ENCODE data around the gene TMEM117.

Gene TMEM117

DNA sequence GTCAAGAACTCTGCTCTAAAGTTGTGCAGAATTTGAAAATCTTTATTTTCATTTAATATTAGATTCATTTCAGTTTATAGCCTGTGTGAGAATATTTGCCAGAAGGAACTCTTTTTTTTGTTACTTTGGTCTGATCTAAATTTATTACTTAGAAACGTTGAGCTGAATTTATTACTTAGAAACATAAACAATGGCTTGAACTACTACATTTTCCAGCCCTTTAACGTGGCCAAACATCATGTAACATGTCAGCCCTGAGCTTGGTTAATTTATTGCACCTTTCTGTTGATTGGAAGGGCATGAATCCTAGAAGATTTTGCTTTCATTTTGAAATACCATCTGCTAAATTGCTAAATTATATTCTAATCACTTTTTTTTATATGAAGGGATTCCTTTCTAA, 241.4 kb downstream of the TMEM117 start:
- Histone ChIP-seq H3K9me3 (no peaks in the 10 kb centered on the region), H3K27me3 (no peaks in the 10 kb centered on the region), H3K36me3 (no peaks in the 10 kb centered on the region), H3K4me1 (ENCODE audit: control insufficient read depth in 1 of 2, insufficient read depth in 1 of 2, low read depth in 1 of 2, low read length in 1 of 2) (no peaks in the 10 kb centered on the region), H3K4me3 (ENCODE audit: low read depth in 1 of 2, low read length in 1 of 2) (no peak overlapping the region), H3K27ac (no peak overlapping the region)
- TF ChIP-seq, protein P1, sequence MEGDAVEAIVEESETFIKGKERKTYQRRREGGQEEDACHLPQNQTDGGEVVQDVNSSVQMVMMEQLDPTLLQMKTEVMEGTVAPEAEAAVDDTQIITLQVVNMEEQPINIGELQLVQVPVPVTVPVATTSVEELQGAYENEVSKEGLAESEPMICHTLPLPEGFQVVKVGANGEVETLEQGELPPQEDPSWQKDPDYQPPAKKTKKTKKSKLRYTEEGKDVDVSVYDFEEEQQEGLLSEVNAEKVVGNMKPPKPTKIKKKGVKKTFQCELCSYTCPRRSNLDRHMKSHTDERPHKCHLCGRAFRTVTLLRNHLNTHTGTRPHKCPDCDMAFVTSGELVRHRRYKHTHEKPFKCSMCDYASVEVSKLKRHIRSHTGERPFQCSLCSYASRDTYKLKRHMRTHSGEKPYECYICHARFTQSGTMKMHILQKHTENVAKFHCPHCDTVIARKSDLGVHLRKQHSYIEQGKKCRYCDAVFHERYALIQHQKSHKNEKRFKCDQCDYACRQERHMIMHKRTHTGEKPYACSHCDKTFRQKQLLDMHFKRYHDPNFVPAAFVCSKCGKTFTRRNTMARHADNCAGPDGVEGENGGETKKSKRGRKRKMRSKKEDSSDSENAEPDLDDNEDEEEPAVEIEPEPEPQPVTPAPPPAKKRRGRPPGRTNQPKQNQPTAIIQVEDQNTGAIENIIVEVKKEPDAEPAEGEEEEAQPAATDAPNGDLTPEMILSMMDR (IDR thresholded peaks at IDR 0.05): no peak

DNA sequence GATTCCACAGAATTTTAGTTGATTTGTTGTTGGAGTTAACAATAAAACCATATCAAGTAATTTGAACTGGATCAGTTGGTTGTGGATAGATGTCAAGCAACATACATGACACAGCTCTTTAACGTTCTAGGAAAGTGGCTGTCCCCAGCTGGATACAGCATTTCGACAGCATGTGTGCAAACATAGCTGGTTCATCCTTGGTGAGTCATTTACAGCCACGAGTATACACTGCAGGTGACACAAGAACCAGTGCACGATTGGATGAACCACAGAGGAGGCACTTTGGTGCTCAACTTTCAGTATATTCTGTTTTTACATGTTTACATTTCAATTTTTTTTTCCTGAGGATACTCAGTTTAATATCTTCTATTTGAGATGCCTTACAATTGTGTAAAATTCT, 242.4 kb downstream of the TMEM117 start:
- TF ChIP-seq, protein P1 (IDR thresholded peaks at IDR 0.05): no peak
- Histone ChIP-seq H3K27ac (no peak overlapping the region), H3K4me1 (ENCODE audit: control insufficient read depth in 1 of 2, insufficient read depth in 1 of 2, low read depth in 1 of 2, low read length in 1 of 2) (no peaks in the 10 kb centered on the region), H3K36me3 (no peaks in the 10 kb centered on the region), H3K4me3 (ENCODE audit: low read depth in 1 of 2, low read length in 1 of 2) (no peak overlapping the region), H3K27me3 (no peaks in the 10 kb centered on the region), H3K9me3 (no peaks in the 10 kb centered on the region)

DNA sequence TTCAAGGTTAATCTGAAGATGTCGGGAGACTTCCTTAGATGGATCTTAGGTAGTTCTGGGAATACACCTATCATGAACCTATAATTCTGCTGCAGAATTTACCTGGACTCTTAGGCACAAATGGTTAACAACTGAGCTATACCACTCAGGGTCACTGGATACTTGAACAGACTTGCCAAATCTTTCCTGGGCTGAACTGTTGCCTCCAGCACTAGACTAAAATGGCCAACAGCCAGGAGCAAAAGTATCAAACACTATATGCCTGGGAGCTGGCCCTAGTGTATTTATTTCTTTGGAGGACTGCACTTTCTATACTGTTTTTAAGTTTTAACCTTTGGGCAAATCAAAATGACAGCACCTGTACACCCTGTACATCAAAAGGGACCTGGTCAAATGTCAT, 252.8 kb downstream of the TMEM117 start:
- Histone ChIP-seq H3K27me3 (no peaks in the 10 kb centered on the region), H3K4me1 (ENCODE audit: control insufficient read depth in 1 of 2, insufficient read depth in 1 of 2, low read depth in 1 of 2, low read length in 1 of 2) (no peaks in the 10 kb centered on the region), H3K4me3 (ENCODE audit: low read depth in 1 of 2, low read length in 1 of 2) (no peak overlapping the region), H3K27ac (no peak overlapping the region), H3K36me3 (no peaks in the 10 kb centered on the region), H3K9me3 (no peaks in the 10 kb centered on the region)
- TF ChIP-seq, protein P1 (IDR thresholded peaks at IDR 0.05): no peak

DNA sequence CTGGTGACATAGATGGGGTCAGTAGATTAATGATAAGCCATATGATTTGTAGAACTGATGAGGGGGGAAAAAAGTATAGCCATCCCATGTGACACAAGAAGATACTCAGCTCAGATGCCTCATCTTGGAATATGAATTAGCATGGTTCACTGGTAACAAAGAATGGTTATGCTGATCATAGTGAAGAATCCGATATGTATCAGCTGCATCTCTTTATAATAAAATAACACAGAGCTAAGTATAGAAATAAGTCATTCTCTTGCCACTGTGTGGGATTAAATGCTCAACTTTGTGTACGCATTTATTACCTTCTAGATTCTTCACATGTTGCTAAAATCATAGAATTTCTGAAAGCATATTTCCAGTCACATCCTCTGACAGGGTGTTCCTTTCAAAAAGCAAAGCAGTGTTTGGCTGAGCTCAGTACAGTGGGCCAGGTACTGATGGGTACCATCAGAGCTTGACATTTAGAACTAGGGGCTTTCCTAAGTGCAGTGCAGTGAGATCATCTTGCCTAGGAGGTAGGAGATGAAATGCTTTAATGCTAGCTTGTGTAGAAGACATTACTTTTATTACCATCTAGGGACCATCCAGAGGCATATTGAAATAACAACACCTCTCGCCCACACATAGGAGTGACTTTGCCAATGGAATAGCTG, 256.2 kb downstream of the TMEM117 start:
- Histone ChIP-seq H3K4me3 (ENCODE audit: low read depth in 1 of 2, low read length in 1 of 2) (no peak overlapping the region), H3K4me1 (ENCODE audit: control insufficient read depth in 1 of 2, insufficient read depth in 1 of 2, low read depth in 1 of 2, low read length in 1 of 2) (no peaks in the 10 kb centered on the region), H3K27ac (no peak overlapping the region), H3K27me3 (no peaks in the 10 kb centered on the region), H3K9me3 (no peaks in the 10 kb centered on the region), H3K36me3 (no peaks in the 10 kb centered on the region)
- TF ChIP-seq, protein P1 (IDR thresholded peaks at IDR 0.05): no peak

DNA sequence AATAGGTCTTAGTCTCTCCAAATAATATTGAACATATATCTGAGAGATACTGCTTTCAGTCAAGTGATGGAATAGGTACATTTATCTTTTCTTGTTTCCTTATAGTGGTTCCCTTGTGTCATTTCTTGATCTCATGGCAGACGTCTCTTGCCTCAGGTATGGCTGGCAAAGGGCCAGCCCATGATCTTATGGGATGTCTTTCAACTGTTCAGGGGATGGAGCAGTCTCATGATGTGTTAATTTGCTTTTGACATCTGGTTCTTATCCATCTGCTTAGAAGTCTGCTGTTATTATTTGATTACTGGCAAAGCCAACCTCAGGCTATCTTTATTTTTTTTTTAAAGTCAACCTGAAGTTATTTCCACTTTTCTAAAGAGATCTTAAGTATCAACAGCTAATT, 262.9 kb downstream of the TMEM117 start:
- no peaks in the 10 kb centered on the region for H3K27me3 ChIP-seq
- no peaks in the 10 kb centered on the region for H3K4me1 ChIP-seq (ENCODE audit: control insufficient read depth in 1 of 2, insufficient read depth in 1 of 2, low read depth in 1 of 2, low read length in 1 of 2)
- no peaks in the 10 kb centered on the region for H3K9me3 ChIP-seq
- H3K27ac ChIP-seq: no peak overlapping the region
- H3K36me3 ChIP-seq: no peaks in the 10 kb centered on the region
- TF ChIP-seq, protein P1 (IDR thresholded peaks at IDR 0.05): no peak
- H3K4me3 ChIP-seq (ENCODE audit: low read depth in 1 of 2, low read length in 1 of 2): no peak overlapping the region
